Epithelial cell of proximal tubule (primary cell): ENCODE measurements around the gene SPATA25. TPM values are rescaled to one million over a fixed set of nuclear protein-coding genes. Genes with fewer than 3 reads are reported as not detected.

Experiments
- DNase-seq: peaks from one replicate; pipeline ENCODE4 v3.0.0-alpha.2; 2011; ENCODE audit warnings: low read depth
- H3K4me3 ChIP-seq: 2 replicates; pipeline ENCODE4 v1.5.1; 2011; ENCODE audit warnings: low read depth, mild to moderate bottlenecking, low read length
- total RNA-seq: library from RNA; depleted of rRNA; stranded (reverse); fragments of >200 nt; gene quantifications from 2 replicates; pipeline ENCODE4 v1.2.3, GENCODE V29; 2015
- TF ChIP-seq, protein P1 (sequence below): conservative IDR thresholded peaks from 2 replicates; pipeline ENCODE4 v1.5.1; 2012; ENCODE audit warnings: low read depth, mild to moderate bottlenecking, low read length

Gene SPATA25
- total RNA-seq, 1 donor from 2014 or later: not detected

DNA sequence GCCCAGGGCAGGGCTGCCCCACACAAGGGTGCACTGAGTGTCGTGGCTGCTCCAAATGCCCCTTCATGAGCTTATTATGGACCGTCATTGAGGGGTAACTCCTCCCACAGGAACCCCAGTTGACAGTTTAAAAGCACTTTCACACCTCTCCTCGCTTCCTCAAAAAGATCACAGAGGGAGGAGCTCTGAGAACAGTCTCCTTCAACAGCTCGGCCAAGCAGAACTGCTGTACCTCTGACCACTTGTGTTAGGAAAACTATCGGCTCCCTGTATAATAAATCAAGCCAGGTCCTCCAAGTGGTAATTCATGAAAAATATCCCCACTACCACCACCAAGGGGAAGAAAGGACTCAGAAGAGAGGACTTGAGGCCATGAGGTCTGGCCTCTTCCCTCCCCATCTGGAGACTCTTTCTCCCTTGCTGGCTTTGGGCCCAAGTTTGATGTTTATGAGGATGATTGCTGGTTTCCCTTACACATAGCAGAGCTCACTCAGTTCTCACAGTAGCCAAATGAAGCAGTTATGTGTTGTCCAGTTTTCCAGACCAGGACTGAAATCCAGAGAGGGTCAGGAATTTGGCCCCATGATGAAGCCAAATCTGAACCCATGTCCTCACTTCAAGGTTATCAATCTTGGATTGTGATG is 45.1 kb downstream of the SPATA25 start:
- H3K4me3 ChIP-seq: no peak overlapping the region
- no peak for DNase-seq
- TF ChIP-seq, protein P1, sequence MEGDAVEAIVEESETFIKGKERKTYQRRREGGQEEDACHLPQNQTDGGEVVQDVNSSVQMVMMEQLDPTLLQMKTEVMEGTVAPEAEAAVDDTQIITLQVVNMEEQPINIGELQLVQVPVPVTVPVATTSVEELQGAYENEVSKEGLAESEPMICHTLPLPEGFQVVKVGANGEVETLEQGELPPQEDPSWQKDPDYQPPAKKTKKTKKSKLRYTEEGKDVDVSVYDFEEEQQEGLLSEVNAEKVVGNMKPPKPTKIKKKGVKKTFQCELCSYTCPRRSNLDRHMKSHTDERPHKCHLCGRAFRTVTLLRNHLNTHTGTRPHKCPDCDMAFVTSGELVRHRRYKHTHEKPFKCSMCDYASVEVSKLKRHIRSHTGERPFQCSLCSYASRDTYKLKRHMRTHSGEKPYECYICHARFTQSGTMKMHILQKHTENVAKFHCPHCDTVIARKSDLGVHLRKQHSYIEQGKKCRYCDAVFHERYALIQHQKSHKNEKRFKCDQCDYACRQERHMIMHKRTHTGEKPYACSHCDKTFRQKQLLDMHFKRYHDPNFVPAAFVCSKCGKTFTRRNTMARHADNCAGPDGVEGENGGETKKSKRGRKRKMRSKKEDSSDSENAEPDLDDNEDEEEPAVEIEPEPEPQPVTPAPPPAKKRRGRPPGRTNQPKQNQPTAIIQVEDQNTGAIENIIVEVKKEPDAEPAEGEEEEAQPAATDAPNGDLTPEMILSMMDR: no peak

DNA sequence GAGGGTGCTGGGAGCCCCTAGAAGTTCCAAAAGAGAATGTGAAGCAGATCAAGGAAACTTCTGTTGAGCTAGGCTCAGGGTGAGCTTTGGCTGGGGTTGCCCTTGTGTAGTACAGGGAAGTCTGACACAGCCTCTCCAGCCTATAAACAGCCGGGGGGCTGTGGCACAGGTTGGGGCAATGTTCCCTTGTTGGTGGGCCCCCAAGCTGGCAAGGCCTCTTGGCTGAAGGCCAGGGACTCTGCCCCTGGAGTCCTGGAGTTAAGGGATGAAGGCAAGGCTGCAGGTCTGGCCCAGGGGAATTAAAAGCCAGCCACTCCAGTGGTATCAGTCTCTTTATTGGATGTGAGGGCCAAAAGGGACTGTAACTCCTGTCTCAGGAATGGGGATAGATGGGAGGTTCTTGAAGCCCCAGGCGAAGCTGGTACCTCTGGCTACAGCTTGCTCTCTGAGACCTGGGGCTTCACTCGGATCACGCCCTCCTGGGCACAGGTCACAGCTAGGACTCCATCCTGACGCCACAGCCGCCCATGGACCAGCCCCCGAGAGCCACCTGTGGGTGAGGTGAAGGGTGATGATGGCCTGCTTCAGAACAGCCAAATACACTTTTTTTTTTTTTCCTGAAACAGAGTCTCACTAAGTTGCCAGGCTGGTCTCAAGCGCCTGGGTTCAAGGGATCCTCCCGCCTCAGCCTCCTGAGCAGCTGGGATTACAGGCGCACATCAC is 45.9 kb downstream of the SPATA25 start:
- no peak for DNase-seq

DNA sequence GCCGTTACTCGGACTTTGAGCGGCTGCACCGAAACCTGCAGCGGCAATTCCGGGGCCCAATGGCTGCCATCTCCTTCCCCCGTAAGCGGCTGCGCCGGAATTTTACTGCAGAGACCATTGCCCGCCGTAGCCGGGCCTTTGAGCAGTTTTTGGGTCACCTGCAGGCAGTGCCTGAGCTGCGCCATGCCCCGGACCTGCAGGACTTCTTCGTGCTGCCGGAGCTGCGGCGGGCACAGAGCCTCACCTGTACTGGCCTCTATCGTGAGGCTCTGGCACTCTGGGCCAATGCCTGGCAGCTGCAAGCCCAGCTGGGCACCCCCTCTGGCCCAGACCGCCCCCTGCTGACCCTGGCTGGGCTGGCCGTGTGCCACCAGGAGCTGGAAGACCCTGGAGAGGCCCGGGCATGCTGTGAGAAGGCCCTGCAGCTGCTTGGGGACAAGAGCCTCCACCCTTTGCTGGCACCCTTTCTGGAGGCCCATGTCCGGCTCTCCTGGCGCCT is 46.7 kb downstream of the SPATA25 start:
- TF ChIP-seq, protein P1: no peak
- no peak for DNase-seq

More for the DNA sequence above, 45.9 kb downstream of the SPATA25 start:
- TF ChIP-seq, protein P1: no peak
- H3K4me3 ChIP-seq: no peak overlapping the region

DNA sequence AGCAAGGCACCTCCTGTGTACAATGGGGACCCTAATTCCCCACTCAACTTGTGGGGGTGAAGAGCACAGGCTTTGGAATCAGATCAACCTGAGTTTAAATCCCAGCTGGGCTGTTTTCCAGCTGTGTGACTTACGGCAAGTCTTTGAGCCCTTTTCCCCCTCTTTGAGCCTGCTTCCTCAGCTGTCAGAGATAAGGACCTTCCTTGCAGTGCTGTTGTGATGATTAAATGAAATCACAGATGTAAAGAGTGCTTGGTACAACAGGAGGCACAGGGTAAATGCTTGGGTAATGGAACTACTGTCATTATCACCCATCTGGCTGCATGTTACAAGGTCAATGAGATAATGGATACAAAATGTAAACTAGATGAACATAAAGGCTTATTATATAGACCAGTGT is 50.6 kb downstream of the SPATA25 start:
- DNase-seq: no peak
- TF ChIP-seq, protein P1: no peak
- H3K4me3 ChIP-seq: no peak overlapping the region

More for the DNA sequence above, 46.7 kb downstream of the SPATA25 start:
- no peak overlapping the region for H3K4me3 ChIP-seq

Other genes starting within 250 kb of the SPATA25 start
- not detected in 2 replicates for gene WFDC11, start 217.4 kb downstream of the SPATA25 start, total RNA-seq
- not detected in 2 replicates for gene WFDC13, start 185.6 kb downstream of the SPATA25 start, total RNA-seq
- not detected in 2 replicates for gene WFDC10B, start 182.6 kb downstream of the SPATA25 start, total RNA-seq
- not detected in 2 replicates for gene SPINT4, start 165.3 kb downstream of the SPATA25 start, total RNA-seq
- 0.43 and 0.69 TPM in 2 replicates for gene WFDC3, start 95.7 kb downstream of the SPATA25 start, total RNA-seq
- gene DNTTIP1, start 95.7 kb downstream of the SPATA25 start, total RNA-seq: 23.1 and 34.7 TPM in 2 replicates
- 345 and 447 TPM in 2 replicates for gene UBE2C, start 75.0 kb downstream of the SPATA25 start, total RNA-seq
- gene TNNC2, start 60.3 kb downstream of the SPATA25 start, total RNA-seq: not detected in 2 replicates
- gene SNX21, start 53.8 kb downstream of the SPATA25 start, total RNA-seq: 20.1 and 29.0 TPM in 2 replicates
- 29.1 and 33.0 TPM in 2 replicates for gene ACOT8, start 30.2 kb downstream of the SPATA25 start, total RNA-seq
- 1.2 and 3.0 TPM in 2 replicates for gene ZSWIM3, start 30.0 kb downstream of the SPATA25 start, total RNA-seq
- 7.3 and 14.2 TPM in 2 replicates for gene ZSWIM1, start 6.4 kb downstream of the SPATA25 start, total RNA-seq
- 3.2 and 6.9 TPM in 2 replicates for gene NEURL2, start 3.6 kb upstream of the SPATA25 start, total RNA-seq
- 42.7 and 62.5 TPM in 2 replicates for gene CTSA, start 3.7 kb upstream of the SPATA25 start, total RNA-seq
- gene PLTP, start 24.5 kb upstream of the SPATA25 start, total RNA-seq: 20.9 and 38.5 TPM in 2 replicates
- gene PCIF1, start 47.1 kb upstream of the SPATA25 start, total RNA-seq: 17.9 and 18.3 TPM in 2 replicates
- gene ZNF335, start 84.6 kb upstream of the SPATA25 start, total RNA-seq: 14.9 and 16.0 TPM in 2 replicates
- 0.80 and 1.4 TPM in 2 replicates for gene MMP9, start 121.3 kb upstream of the SPATA25 start, total RNA-seq
- not detected in 2 replicates for gene SLC12A5, start 141.6 kb upstream of the SPATA25 start, total RNA-seq
- gene NCOA5, start 202.3 kb upstream of the SPATA25 start, total RNA-seq: 20.9 and 32.5 TPM in 2 replicates
- 49.7 and 74.7 TPM in 2 replicates for gene CD40, start 230.7 kb upstream of the SPATA25 start, total RNA-seq